HG02678 (cell line): ENCODE results near the gene DLGAP3.
A peak's percentile ranks its signal among the peaks of the same experiment; 100 is the strongest.

Experiments
- ATAC-seq: cut with Tn5 transposase; IDR thresholded peaks from one replicate; pipeline ENCODE4 v1.9.1; 2021; ENCODE audit warnings: mild to moderate bottlenecking, moderate library complexity; ENCODE audit not compliant: unreplicated experiment

DLGAP3 gene

GRCh38 chr1:34868230-34869049, 61.0 kb downstream of the DLGAP3 start:
- ATAC-seq, result no peak

- no peak for ATAC-seq
Measured at GRCh38 chr1:34867415-34867814, 62.0 kb downstream of the DLGAP3 start.

- ATAC-seq, result no peak
Measured at GRCh38 chr1:34866762-34867109, 62.7 kb downstream of the DLGAP3 start.

- peak; percentile 73 for ATAC-seq
Measured at GRCh38 chr1:34865981-34866761, 63.3 kb downstream of the DLGAP3 start.

GRCh38 chr1:34865573-34865972, 63.9 kb downstream of the DLGAP3 start:
- ATAC-seq, result no peak

GRCh38 chr1:34864759-34865158, 64.7 kb downstream of the DLGAP3 start:
- no peak for ATAC-seq

GRCh38 chr1:34863501-34863900, 65.9 kb downstream of the DLGAP3 start:
- no peak for ATAC-seq

GRCh38 chr1:34859446-34860200, 69.8 kb downstream of the DLGAP3 start, which contains the start of gene SMIM12:
SMIM12 (minus strand) TSS chr1:34859749; CDS start chr1:34855977, 3,772 bp downstream.
- peak; percentile 98 for ATAC-seq

GRCh38 chr1:34858901-34859445, 70.5 kb downstream of the DLGAP3 start:
- ATAC-seq, result peak; percentile 1

GRCh38 chr1:34856697-34857096, 72.8 kb downstream of the DLGAP3 start:
- no peak for ATAC-seq

GRCh38 chr1:34852677-34853217, 76.7 kb downstream of the DLGAP3 start:
- peak; percentile 97 for ATAC-seq

- ATAC-seq, result no peak
Measured at GRCh38 chr1:34851431-34852105, 77.9 kb downstream of the DLGAP3 start.

GRCh38 chr1:34850382-34850781, 79.1 kb downstream of the DLGAP3 start:
- ATAC-seq, result no peak

- no peak for ATAC-seq
Measured at GRCh38 chr1:34847094-34847493, 82.4 kb downstream of the DLGAP3 start.

GRCh38 chr1:34846265-34846664, 83.2 kb downstream of the DLGAP3 start:
- no peak for ATAC-seq

GRCh38 chr1:34845131-34845901, 84.1 kb downstream of the DLGAP3 start:
- ATAC-seq, result no peak

- no peak for ATAC-seq
Measured at GRCh38 chr1:34844252-34844634, 85.2 kb downstream of the DLGAP3 start.

GRCh38 chr1:34843392-34844251, 85.8 kb downstream of the DLGAP3 start:
- ATAC-seq, result no peak
